Cardiac muscle cell (in vitro differentiated cells and primary cell): ENCODE data around the gene BBLN. TPM values are rescaled to one million over a fixed set of nuclear protein-coding genes. Genes with fewer than 3 reads are reported as not detected.
A peak's percentile ranks its signal among the peaks of the same experiment; 100 is the strongest.

Experiments
- DNase-seq, 2 donors: peaks; one replicate each; pipeline versions ENCODE4 v3.0.0 to v3.0.0-alpha.2; 2010 to 2017; ENCODE audit warnings: low read depth in 1 of 2, low spot score in 1 of 2
- H3K27ac ChIP-seq: fragments of 200-600 bp; sonication (generic); 2 replicates; pipeline ENCODE4 v1.5.1; 2016
- H3K27me3 ChIP-seq: fragments of 200-600 bp; sonication (generic); 2 replicates; pipeline ENCODE4 v1.6.0; 2016; ENCODE audit warnings: control low read depth
- H3K36me3 ChIP-seq: fragments of 200-600 bp; sonication (generic); 2 replicates; pipeline ENCODE4 v1.5.1; 2016; ENCODE audit warnings: control low read depth
- H3K4me1 ChIP-seq: fragments of 200-600 bp; sonication (generic); 2 replicates; pipeline ENCODE4 v1.8.1; 2017; ENCODE audit warnings: low read depth, mild to moderate bottlenecking, mixed run types
- H3K4me3 ChIP-seq: fragments of 200-600 bp; sonication (generic); 2 replicates; pipeline ENCODE4 v1.5.1; 2016; ENCODE audit warnings: mild to moderate bottlenecking
- H3K9me3 ChIP-seq: fragments of 200-600 bp; sonication (generic); 2 replicates; pipeline ENCODE4 v1.5.1; 2017; ENCODE audit warnings: low read depth, mild to moderate bottlenecking, control low read depth
- polyA plus RNA-seq: library from polyadenylated mRNA; unstranded; fragments of >200 nt; fragmentation: Nextera tagmentation; extraction: Ambion mirVana; gene quantifications from 2 replicates; pipeline ENCODE4 v1.2.1, GENCODE V29; 2016
- total RNA-seq: library from RNA; depleted of rRNA; stranded (reverse); fragments of >200 nt; gene quantifications from 2 replicates; pipeline ENCODE4 v1.2.3, GENCODE V29; 2016
- TF ChIP-seq, protein P1 (sequence below): IDR thresholded peaks from 2 replicates; pipeline ENCODE4 v1.5.1; 2012; ENCODE audit warnings: low read depth, mild to moderate bottlenecking, low read length

Gene BBLN
- total and polyA plus RNA-seq, 2 experiments from 2014 or later, result 243 to 729 TPM

GRCh38 chr9:128116104-128117083, 43.7 kb upstream of the BBLN start:
- no peaks in the 10 kb centered on the region for H3K9me3 ChIP-seq
- no peaks in the 10 kb centered on the region for H3K27me3 ChIP-seq
- H3K4me3 ChIP-seq, result no peak overlapping the region
- no peaks in the 10 kb centered on the region for H3K4me1 ChIP-seq
- no peak for DNase-seq
- H3K36me3 ChIP-seq, result no peaks in the 10 kb centered on the region
- no peak overlapping the region for H3K27ac ChIP-seq
- TF ChIP-seq, protein P1, sequence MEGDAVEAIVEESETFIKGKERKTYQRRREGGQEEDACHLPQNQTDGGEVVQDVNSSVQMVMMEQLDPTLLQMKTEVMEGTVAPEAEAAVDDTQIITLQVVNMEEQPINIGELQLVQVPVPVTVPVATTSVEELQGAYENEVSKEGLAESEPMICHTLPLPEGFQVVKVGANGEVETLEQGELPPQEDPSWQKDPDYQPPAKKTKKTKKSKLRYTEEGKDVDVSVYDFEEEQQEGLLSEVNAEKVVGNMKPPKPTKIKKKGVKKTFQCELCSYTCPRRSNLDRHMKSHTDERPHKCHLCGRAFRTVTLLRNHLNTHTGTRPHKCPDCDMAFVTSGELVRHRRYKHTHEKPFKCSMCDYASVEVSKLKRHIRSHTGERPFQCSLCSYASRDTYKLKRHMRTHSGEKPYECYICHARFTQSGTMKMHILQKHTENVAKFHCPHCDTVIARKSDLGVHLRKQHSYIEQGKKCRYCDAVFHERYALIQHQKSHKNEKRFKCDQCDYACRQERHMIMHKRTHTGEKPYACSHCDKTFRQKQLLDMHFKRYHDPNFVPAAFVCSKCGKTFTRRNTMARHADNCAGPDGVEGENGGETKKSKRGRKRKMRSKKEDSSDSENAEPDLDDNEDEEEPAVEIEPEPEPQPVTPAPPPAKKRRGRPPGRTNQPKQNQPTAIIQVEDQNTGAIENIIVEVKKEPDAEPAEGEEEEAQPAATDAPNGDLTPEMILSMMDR, result no peak

DNA sequence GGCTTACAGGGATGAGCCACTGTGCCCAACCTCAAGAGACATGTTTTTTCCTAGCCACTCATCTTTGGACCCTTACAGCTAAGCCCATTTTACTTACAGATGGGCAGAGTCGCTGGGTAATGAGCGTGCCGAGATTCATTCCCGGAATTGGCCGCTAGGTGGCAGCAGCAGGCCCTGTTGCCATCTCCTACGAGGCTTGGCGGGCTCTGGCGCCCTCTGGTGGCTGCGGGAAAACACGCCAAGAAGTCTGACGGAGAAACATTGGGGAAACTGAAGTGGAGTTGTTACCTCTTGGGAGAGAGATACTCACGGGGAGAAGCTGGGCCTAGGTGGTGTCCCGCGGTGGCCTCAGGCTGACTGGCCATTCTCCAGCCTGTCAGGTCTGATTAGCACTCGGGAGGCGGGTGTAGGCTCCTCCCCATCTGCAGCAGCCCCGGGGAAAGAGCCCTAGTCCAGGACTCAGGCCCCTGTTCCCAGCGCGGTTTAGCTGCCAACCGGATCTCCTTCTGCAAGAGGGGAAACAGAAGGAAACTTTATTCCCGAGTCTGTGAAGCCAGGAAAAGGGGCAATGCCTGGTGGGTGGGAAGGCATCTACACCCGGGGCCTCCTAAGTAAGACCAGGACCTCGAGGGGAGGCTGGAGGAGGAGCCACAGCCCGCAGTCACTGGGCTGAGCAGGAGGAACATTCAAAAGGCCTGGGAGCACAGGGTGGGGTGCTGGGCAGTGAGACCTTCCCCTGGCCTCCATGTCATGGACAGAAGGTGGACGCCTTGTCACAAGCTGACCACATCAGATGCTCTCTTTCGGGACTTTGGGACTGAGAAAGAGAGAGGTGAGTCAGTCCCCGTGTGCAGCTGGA, 42.2 kb upstream of the BBLN start:
- Histone ChIP-seq H3K4me3 (no peak overlapping the region), H3K4me1 (no peaks in the 10 kb centered on the region), H3K9me3 (no peaks in the 10 kb centered on the region), H3K27me3 (no peaks in the 10 kb centered on the region), H3K36me3 (peaks cover 7% of the 10 kb centered on the region), H3K27ac (no peak overlapping the region)
- TF ChIP-seq, protein P1, result peak; percentile 100
- DNase-seq, result peak; percentile 91 to 92

- H3K27me3 ChIP-seq, result no peaks in the 10 kb centered on the region
- H3K4me1 ChIP-seq, result no peaks in the 10 kb centered on the region
- TF ChIP-seq, protein P1, result no peak
- no peak overlapping the region for H3K4me3 ChIP-seq
- H3K27ac ChIP-seq, result no peak overlapping the region
- no peaks in the 10 kb centered on the region for H3K9me3 ChIP-seq
- DNase-seq, result no peak
- H3K36me3 ChIP-seq, result peaks cover 10% of the 10 kb centered on the region
Observed at GRCh38 chr9:128118472-128118857, 41.6 kb upstream of the BBLN start.

GRCh38 chr9:128118971-128119665, 40.9 kb upstream of the BBLN start:
- H3K36me3 ChIP-seq, result peaks cover 14% of the 10 kb centered on the region
- no peaks in the 10 kb centered on the region for H3K9me3 ChIP-seq
- DNase-seq, result no peak
- H3K27me3 ChIP-seq, result no peaks in the 10 kb centered on the region
- TF ChIP-seq, protein P1, result no peak
- H3K4me1 ChIP-seq, result no peaks in the 10 kb centered on the region
- no peak overlapping the region for H3K27ac ChIP-seq
- no peak overlapping the region for H3K4me3 ChIP-seq
